ENCODE results near the gene CA7.
"Not testable (repeated sequence)": the region's sequence is repeated elsewhere in the genome, so short reads cannot be mapped to it uniquely, and the experiment has no call there.

Gene CA7

GRCh38 chr16:66874079-66874775, 30.0 kb downstream of the CA7 start:
- no peak for DNase-seq

- DNase-seq, result no peak
These were observed 33.9 kb downstream of the CA7 start for GRCh38 chr16:66878067-66878466.

- peak; percentile 94 for DNase-seq
These were observed 36.2 kb downstream of the CA7 start, which contains the start of gene PDP2 for GRCh38 chr16:66880288-66881013. Gene PDP2 (plus strand): TSS chr16:66880515. CDS start chr16:66884285, 3,770 bp downstream.

GRCh38 chr16:66881014-66881417, 36.8 kb downstream of the CA7 start:
- DNase-seq, result no peak

GRCh38 chr16:66881560-66881959, 37.3 kb downstream of the CA7 start:
- no peak for DNase-seq

- DNase-seq, result no peak
These were observed 37.8 kb downstream of the CA7 start for GRCh38 chr16:66881964-66882508.

- DNase-seq, result no peak
These were observed 38.5 kb downstream of the CA7 start for GRCh38 chr16:66882702-66883101.

- no peak for DNase-seq
These were observed 41.3 kb downstream of the CA7 start for GRCh38 chr16:66885491-66885890.

- DNase-seq, result no peak
These were observed 42.1 kb downstream of the CA7 start for GRCh38 chr16:66886321-66886720.

- DNase-seq, result no peak
These were observed 42.7 kb downstream of the CA7 start for GRCh38 chr16:66886914-66887313.

- DNase-seq, result no peak
These were observed 44.7 kb downstream of the CA7 start for GRCh38 chr16:66888647-66889615.

GRCh38 chr16:66889622-66890021, 45.4 kb downstream of the CA7 start:
- DNase-seq, result no peak

GRCh38 chr16:66890799-66891198, 46.6 kb downstream of the CA7 start:
- no peak for DNase-seq

- DNase-seq, result no peak
These were observed 47.1 kb downstream of the CA7 start for GRCh38 chr16:66891360-66891759.

GRCh38 chr16:66891797-66892196, 47.6 kb downstream of the CA7 start:
- no peak for DNase-seq

GRCh38 chr16:66894055-66894454, 49.8 kb downstream of the CA7 start:
- DNase-seq, result no peak

- peak; percentile 53 for DNase-seq
These were observed 50.9 kb downstream of the CA7 start for GRCh38 chr16:66894948-66895688.

- DNase-seq, result no peak
These were observed 51.4 kb downstream of the CA7 start for GRCh38 chr16:66895689-66895979.

- no peak for DNase-seq
These were observed 51.8 kb downstream of the CA7 start for GRCh38 chr16:66895999-66896398.

- not testable (repeated sequence) for DNase-seq
These were observed 52.5 kb downstream of the CA7 start for GRCh38 chr16:66896682-66897081.

- no peak for DNase-seq
These were observed 54.0 kb downstream of the CA7 start for GRCh38 chr16:66898207-66898606.

GRCh38 chr16:66898933-66899309, 54.7 kb downstream of the CA7 start:
- DNase-seq, result no peak

Measured in NCI-H1092 (cell line).